Heart left ventricle (tissue), 16 donors: Measurements from ENCODE around the gene PIMREG. TPM values are rescaled to one million over a fixed set of nuclear protein-coding genes. Genes with fewer than 3 reads are reported as not detected.
A peak's percentile ranks its signal among the peaks of the same experiment; 100 is the strongest.
"Not testable (repeated sequence)": the region's sequence is repeated elsewhere in the genome, so short reads cannot be mapped to it uniquely, and the experiment has no call there.

ENCODE experiments used
- ATAC-seq, 4 donors: fragments of 200-7000 bp; cut with Tn5 transposase; one replicate each; pipeline ENCODE4 v1.9.1; 2020 to 2022; ENCODE audit warnings: moderate library complexity in 4 of 4, mild to moderate bottlenecking in 3 of 4, moderate number of reproducible peaks in 1 of 4
- DNase-seq, 5 donors: peaks; one replicate each; pipeline ENCODE4 v3.0.0-alpha.2; 2020
- H3K27ac ChIP-seq, 12 donors: fragments of 200-600 bp; sonication (generic) in 4 of 12; one replicate each; pipeline versions ENCODE4 v1.5.0 to v1.8.0; 2016 to 2022; ENCODE audit warnings: mild to moderate bottlenecking in 2 of 12
- H3K27me3 ChIP-seq, 9 donors: fragments of 200-600 bp; sonication (generic) in 2 of 9; one replicate each; pipeline versions ENCODE4 v1.5.1 to v1.8.0; 2016 to 2022; ENCODE audit warnings: mild to moderate bottlenecking in 3 of 9
- H3K36me3 ChIP-seq, 9 donors: fragments of 200-600 bp; sonication (generic) in 2 of 9; one replicate each; pipeline versions ENCODE4 v1.5.0 to v1.8.0; 2018 to 2022; ENCODE audit warnings: mild to moderate bottlenecking in 2 of 9
- H3K4me1 ChIP-seq, 12 donors: fragments of 200-600 bp; sonication (generic) in 4 of 12; one replicate each; pipeline versions ENCODE4 v1.5.0 to v1.8.0; 2016 to 2022; ENCODE audit warnings: mild to moderate bottlenecking in 3 of 12
- H3K4me3 ChIP-seq, 12 donors: fragments of 200-600 bp; sonication (generic) in 4 of 12; one replicate each; pipeline versions ENCODE4 v1.5.0 to v1.8.0; 2017 to 2022; ENCODE audit warnings: mild to moderate bottlenecking in 9 of 12, moderate library complexity in 4 of 12
- H3K9me3 ChIP-seq, 12 donors: fragments of 200-600 bp; sonication (generic) in 4 of 12; one replicate each; pipeline versions ENCODE4 v1.5.0 to v1.8.0; 2016 to 2022; ENCODE audit warnings: mild to moderate bottlenecking in 1 of 12
- POLR2A ChIP-seq, 2 donors: fragments of 450-650 bp; IDR thresholded peaks; one replicate each; pipeline ENCODE4 v1.6.1; 2017; ENCODE audit warnings: antibody characterized with exemption in 2 of 2, mild to moderate bottlenecking in 2 of 2, moderate library complexity in 2 of 2
- WGBS, 4 donors: extraction: QIAGEN DNeasy Blood & Tissue Kit in 2 of 4; methylation state at CpG; one replicate each; pipeline versions ENCODE4 v1.1.5 to v1.1.7; 2013 to 2018; 5-methylcytosine and 5-hydroxymethylcytosine counted together
- intact Hi-C, 10 donors: fragments of 100-400 bp; cut with DNase I; formaldehyde crosslinking; loops; one replicate each; pipeline versions ENCODE4 v1.11.1 to v1.14.2; 2022
- polyA plus RNA-seq, 2 donors: library from polyadenylated mRNA; stranded (reverse); fragments of 200-250 nt; gene quantifications; one replicate each; pipeline ENCODE4 v1.2.3, GENCODE V29; 2013
- total RNA-seq, 9 donors: library from RNA; depleted of rRNA in 2 of 9; stranded (reverse); fragments of >200 nt in 2 of 9; fragmentation: NEBNext Ultra II Directional in 3 of 9; extraction: Animal tissue kit (Norgen Biotek cat#: 25700) in 3 of 9; gene quantifications; one replicate each; pipeline versions ENCODE4 v1.1.0 to v1.2.4, GENCODE V29; 2016 to 2023
- TF ChIP-seq, protein P1 (sequence below), 12 donors: fragments of 200-600 bp; sonication (generic) in 4 of 12; IDR thresholded peaks; one replicate each; pipeline versions ENCODE4 v1.5.0 to v1.8.0; 2018 to 2022; ENCODE audit warnings: antibody characterized with exemption in 12 of 12, mild to moderate bottlenecking in 5 of 12
- donor health status: ischemic (EF 13 %, LVEDD 7.1; RV severe dilation, severe dysfunction).
- donor health status: healthy with polysubstance abuse.
- donor health status: DM: no; HTN: yes; CAD: no.
- donor health status: DM: no; HTN: no; CAD: no.
- donor health status: ischemic (EF 25% LVEDD 6.9; RV normal size, moderate dysfunction).
- donor health status: ischemic (EF 25% LVEDD 5.7; RV mildly dilated, moderate dysfunction).
- donor health status: healthy.
- donor health status: DM: yes; HTN: yes; CAD: no.
- donor health status: ischemic (EF 35%, LVEDD 5.7; RV mildly dilated, moderate dysfunction).
- donor health status: nonischemic (EF 11% LVEDD 7.7; RV severe dilation, severe dysfunction).
- donor health status: DM: yes; HTN: yes; CAD: no.
- donor health status: PGD.
- donor health status: ischemic (EF 29% LVEDD 5.4; RV normal size, mild dysfunction).
- donor health status: nonischemic (EF 23%, LVEDD 6.1; RV moderate dilation, normal function).

PIMREG gene
- total and polyA plus RNA-seq, 11 donors, result 0.21 to 4.6 (median 0.62) TPM; not detected in 5

DNA sequence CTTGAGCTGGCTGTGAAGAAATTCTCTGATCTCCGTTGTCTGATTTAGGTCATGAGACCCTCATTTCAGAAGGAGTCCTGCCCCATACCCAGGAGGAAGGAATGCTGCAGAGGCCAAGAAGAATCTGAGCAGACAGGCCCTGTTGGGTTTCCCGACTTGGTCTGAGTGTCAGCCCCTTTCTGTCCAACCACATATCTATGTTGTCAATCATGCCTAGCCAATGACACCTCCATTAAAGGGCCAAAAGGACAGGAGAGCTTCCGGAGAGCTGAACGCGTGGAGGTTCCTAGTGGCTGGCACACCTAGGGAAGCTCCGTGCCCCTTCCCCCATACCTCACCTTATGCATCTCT is 37.8 kb downstream of the PIMREG start:
- DNase-seq, result no peak
- 73 to 84% (median 78%) methylated on average over 6 of the region's 6 CpGs for WGBS, 4 donors

DNA sequence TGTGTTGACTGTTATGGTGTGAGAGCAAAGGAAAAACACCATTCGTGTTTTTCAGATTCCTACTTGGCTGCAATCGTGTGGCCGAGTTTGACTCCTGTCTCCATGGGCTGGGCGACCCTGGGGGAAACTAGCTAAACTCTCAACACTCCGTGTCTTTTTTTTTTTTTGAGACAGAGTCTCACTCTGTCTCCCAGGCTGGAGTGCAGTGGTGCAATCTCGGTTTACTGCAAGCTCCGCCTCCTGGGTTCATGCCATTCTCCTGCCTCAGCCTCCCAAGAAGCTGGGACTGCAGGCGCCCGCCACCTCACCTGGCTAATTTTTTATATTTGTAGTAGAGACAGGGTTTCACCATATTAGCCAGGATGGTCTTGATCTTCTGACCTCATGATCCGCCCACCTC is 38.5 kb downstream of the PIMREG start:
- peaks cover 0 to 17% (median 0%) of the 10 kb centered on the region in 9 donors for H3K27me3 ChIP-seq
- DNase-seq, H3K27ac ChIP-seq, H3K4me3 ChIP-seq, intact Hi-C loops, H3K4me1 ChIP-seq, H3K9me3 ChIP-seq, ATAC-seq, H3K36me3 ChIP-seq: not testable (repeated sequence)
- WGBS, 4 donors, result 67 to 76% (median 73%) methylated on average over 10 of the region's 10 CpGs

More for the DNA sequence above, 37.8 kb downstream of the PIMREG start:
- Histone ChIP-seq H3K4me3 (no peak overlapping the region), H3K36me3 (no peaks in the 10 kb centered on the region), H3K27ac (no peak overlapping the region), H3K9me3 (no peaks in the 10 kb centered on the region), H3K4me1 (no peaks in the 10 kb centered on the region), H3K27me3 (peaks cover 0 to 17% (median 0%) of the 10 kb centered on the region in 9 donors)
- intact Hi-C loops, result no loop called here
- TF ChIP-seq POLR2A (IDR thresholded peaks at IDR 0.05), result no peak
- TF ChIP-seq, protein P1, sequence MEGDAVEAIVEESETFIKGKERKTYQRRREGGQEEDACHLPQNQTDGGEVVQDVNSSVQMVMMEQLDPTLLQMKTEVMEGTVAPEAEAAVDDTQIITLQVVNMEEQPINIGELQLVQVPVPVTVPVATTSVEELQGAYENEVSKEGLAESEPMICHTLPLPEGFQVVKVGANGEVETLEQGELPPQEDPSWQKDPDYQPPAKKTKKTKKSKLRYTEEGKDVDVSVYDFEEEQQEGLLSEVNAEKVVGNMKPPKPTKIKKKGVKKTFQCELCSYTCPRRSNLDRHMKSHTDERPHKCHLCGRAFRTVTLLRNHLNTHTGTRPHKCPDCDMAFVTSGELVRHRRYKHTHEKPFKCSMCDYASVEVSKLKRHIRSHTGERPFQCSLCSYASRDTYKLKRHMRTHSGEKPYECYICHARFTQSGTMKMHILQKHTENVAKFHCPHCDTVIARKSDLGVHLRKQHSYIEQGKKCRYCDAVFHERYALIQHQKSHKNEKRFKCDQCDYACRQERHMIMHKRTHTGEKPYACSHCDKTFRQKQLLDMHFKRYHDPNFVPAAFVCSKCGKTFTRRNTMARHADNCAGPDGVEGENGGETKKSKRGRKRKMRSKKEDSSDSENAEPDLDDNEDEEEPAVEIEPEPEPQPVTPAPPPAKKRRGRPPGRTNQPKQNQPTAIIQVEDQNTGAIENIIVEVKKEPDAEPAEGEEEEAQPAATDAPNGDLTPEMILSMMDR (IDR thresholded peaks at IDR 0.05), result no peak
- ATAC-seq, result no peak

DNA sequence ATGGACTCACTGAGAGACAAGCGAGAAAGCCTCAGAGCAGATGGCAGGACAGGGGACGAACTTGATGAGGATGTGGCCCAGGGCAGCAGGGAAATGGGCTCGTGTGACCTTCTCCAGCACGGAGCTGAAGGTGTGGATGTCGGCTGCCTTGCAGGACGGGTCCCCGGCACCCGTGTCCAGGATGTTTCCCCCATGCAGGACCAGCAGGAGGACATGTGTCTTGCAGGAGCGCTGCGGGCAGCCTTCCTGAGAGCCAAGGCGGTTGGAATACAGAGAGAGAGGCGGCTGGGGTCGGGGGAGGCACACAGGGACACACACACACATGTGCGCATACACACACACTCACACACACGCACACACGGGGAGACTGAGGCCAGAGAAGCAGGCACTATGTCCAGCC is 39.3 kb downstream of the PIMREG start:
- peaks cover 0 to 7% (median 0%) of the 10 kb centered on the region in 12 donors for H3K4me1 ChIP-seq
- peak in 1 of 5 donors; percentile 43 for DNase-seq
- TF ChIP-seq POLR2A (IDR thresholded peaks at IDR 0.05), result no peak
- TF ChIP-seq, protein P1 (IDR thresholded peaks at IDR 0.05), result no peak
- H3K27ac ChIP-seq, result no peak overlapping the region
- peaks cover 0 to 19% (median 0%) of the 10 kb centered on the region in 9 donors for H3K27me3 ChIP-seq
- H3K9me3 ChIP-seq, result no peaks in the 10 kb centered on the region
- 83 to 86% (median 84%) methylated on average over 14 to 16 of the region's 16 CpGs for WGBS, 4 donors
- ATAC-seq, result no peak
- no peaks in the 10 kb centered on the region for H3K36me3 ChIP-seq
- intact Hi-C loops, result no loop called here
- H3K4me3 ChIP-seq, result no peak overlapping the region

DNA sequence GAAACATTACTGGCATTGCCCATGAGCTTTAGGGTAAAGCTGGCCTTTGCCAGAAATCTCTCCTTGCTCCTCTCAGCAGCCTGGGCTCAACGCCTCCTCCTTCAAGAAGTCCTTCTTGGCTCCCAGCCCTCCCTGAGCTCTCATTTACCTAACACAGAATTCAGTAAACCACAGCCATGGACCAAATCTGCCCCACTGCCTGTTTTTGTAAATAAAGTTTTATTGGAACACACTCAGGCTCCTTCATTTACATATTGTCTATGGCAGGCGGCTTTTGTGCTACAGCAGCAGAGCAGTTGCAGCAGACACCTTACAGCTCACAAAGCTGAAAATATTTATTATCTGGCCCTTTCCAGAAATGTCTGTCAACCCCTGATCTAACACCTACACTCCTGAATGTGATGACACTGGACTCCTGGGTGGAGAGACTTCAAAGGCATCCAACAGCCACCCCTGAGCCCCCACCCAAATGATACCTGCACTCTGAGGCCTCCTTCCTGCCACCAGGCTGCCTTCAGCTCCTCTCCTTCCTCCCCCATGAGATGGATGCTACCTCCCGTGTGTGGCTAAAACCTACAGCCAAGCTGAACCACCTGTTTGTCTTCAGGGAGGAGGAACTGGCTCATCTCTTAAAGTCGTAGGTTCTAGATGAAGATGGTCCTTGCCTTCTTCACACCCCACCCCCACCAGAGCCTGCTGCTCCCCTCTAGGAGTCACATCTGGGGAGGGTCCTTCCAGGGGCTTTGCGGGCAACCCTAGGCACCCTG is 41.6 kb downstream of the PIMREG start:
- peaks cover 0 to 7% (median 0%) of the 10 kb centered on the region in 12 donors for H3K4me1 ChIP-seq
- H3K4me3 ChIP-seq, result no peak overlapping the region
- no peaks in the 10 kb centered on the region for H3K9me3 ChIP-seq
- H3K36me3 ChIP-seq, result no peaks in the 10 kb centered on the region
- intact Hi-C loops, result no loop called here
- no peak for TF ChIP-seq POLR2A (IDR thresholded peaks at IDR 0.05)
- TF ChIP-seq, protein P1 (IDR thresholded peaks at IDR 0.05), result no peak
- WGBS, 4 donors, result 65 to 74% (median 68%) methylated on average over 5 of the region's 5 CpGs
- DNase-seq, result no peak
- no peak for ATAC-seq
- peaks cover 0 to 15% (median 0%) of the 10 kb centered on the region in 9 donors for H3K27me3 ChIP-seq
- no peak overlapping the region for H3K27ac ChIP-seq
